Kidney (tissue), 14 donors: ENCODE results near the gene THAP4. TPM values are rescaled to one million over a fixed set of nuclear protein-coding genes. Genes with fewer than 3 reads are reported as not detected.
A peak's percentile ranks its signal among the peaks of the same experiment; 100 is the strongest.

Experiments used
- DNase-seq, 5 donors: peaks; one replicate each; pipeline ENCODE4 v3.0.0-alpha.2; 2013 to 2020
- FAIRE-seq: peaks from 2 replicates; lab custom pipeline; 2012; peaks lifted over from hg19 to GRCh38; lab: Jason Lieb, UNC
- H3K27ac ChIP-seq, 2 donors: one replicate each; pipeline ENCODE4 v1.7.0; 2013; ENCODE audit warnings: low read depth in 2 of 2, low read length in 2 of 2, inconsistent platforms in 1 of 2
- H3K27me3 ChIP-seq: one replicate; pipeline ENCODE4 v1.7.1; 2013; ENCODE audit warnings: low read length, inconsistent platforms; ENCODE audit not compliant: control insufficient read depth, insufficient read depth
- H3K36me3 ChIP-seq, 3 donors: one replicate each; pipeline versions ENCODE4 v1.7.0 to v1.7.1; 2013; ENCODE audit warnings: low read length in 3 of 3, control low read depth in 1 of 3, inconsistent platforms in 1 of 3; ENCODE audit not compliant: insufficient read depth in 3 of 3, control insufficient read depth in 2 of 3
- H3K4me1 ChIP-seq, 3 donors: one replicate each; pipeline versions ENCODE4 v1.7.0 to v1.7.1; 2013; ENCODE audit warnings: low read length in 3 of 3, inconsistent platforms in 1 of 3, low read depth in 1 of 3; ENCODE audit not compliant: control insufficient read depth in 2 of 3, insufficient read depth in 2 of 3
- H3K4me3 ChIP-seq, 3 donors: one replicate each; pipeline versions ENCODE4 v1.7.0 to v1.8.1; 2013; ENCODE audit warnings: low read length in 3 of 3, control low read depth in 1 of 3, inconsistent platforms in 1 of 3
- H3K9ac ChIP-seq, 3 donors: one replicate each; pipeline versions ENCODE4 v1.7.0 to v1.7.1; 2013; ENCODE audit warnings: low read length in 3 of 3, control low read depth in 1 of 3, inconsistent platforms in 1 of 3
- H3K9me3 ChIP-seq, 3 donors: one replicate each; pipeline versions ENCODE4 v1.7.0 to v1.7.1; 2013; ENCODE audit warnings: low read length in 3 of 3, control low read depth in 1 of 3, inconsistent platforms in 1 of 3; ENCODE audit not compliant: control insufficient read depth in 2 of 3, insufficient read depth in 1 of 3
- intact Hi-C: fragments of 100-400 bp; cut with DNase I; formaldehyde crosslinking; loops from one replicate; pipeline ENCODE4 v1.11.1; 2022
- polyA plus RNA-seq: library from polyadenylated mRNA; stranded (reverse); fragments of 350-450 nt; fragmentation: Illumina TruSeq; extraction: RNeasy Lipid Tissue Mini Kit (QIAGEN cat#74804); gene quantifications from one replicate; pipeline ENCODE4 v1.2.3, GENCODE V29; 2014; ENCODE audit warnings: low read depth, low replicate concordance; ENCODE audit not compliant: insufficient read depth
- total RNA-seq: library from RNA; stranded (reverse); fragmentation: NEBNext Ultra II Directional; extraction: Animal tissue kit (Norgen Biotek cat#: 25700); gene quantifications from one replicate; pipeline ENCODE4 v1.2.1, GENCODE V29; 2021
- TF ChIP-seq, protein P1 (sequence below): IDR thresholded peaks from 3 replicates; pipeline ENCODE4 v1.5.1; 2012; ENCODE audit warnings: mild to moderate bottlenecking, moderate library complexity, borderline replicate concordance; ENCODE audit not compliant: insufficient read depth; ENCODE audit errors: extremely low read depth
- donor health status: control.
- donor health status: control.
- donor health status: control.
- donor health status: control.
- donor health status: control.
- donor health status: DM: yes; HTN: yes; CAD: no.
- donor health status: Normal renal cell carcinoma (clear cell type).

The THAP4 gene
- total and polyA plus RNA-seq, 2 donors from 2014 or later: 68.0 to 184 TPM

DNA sequence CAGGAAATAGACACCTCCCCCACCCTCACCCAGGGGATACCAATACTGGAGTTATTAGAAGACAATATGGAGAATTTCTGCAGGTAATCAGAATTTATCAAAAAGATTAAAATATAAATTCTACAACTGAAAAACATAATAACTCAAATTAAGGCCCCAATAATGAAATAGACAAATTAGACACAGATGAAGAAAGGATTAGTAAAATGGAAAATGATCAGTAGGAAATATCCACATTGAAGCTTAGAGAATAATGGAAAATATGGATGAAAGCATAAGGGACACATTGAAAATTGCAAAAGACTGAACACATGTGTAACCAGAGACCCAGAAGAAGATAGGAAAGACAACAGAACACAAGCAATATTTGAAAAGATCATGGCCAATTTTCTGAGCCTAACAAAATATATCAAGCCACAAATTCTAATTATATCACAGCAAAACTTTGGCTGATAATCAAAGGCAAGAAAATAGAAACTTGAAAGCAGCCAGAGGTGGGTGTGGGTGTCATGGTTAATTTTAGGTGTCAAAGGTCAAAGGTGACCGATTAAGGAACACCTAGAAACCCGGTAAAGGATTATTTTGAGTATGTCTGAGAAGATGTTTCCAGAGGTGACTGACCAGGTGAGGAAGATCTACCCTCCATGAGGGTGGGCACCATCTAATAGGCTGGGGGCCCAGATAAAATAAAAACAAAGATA lies 50.2 kb downstream of the THAP4 start:
- DNase-seq (no peak), FAIRE-seq (no peak)
- Histone ChIP-seq H3K9ac (no peak overlapping the region), H3K27ac (no peak overlapping the region), H3K4me3 (no peak overlapping the region), H3K36me3 (peaks cover 5 to 28% (median 17%) of the 10 kb centered on the region in 3 donors), H3K4me1 (no peaks in the 10 kb centered on the region), H3K9me3 (peaks cover 0 to 11% (median 9%) of the 10 kb centered on the region in 3 donors), H3K27me3 (no peaks in the 10 kb centered on the region)
- intact Hi-C loops: no loop called here
- TF ChIP-seq, protein P1, sequence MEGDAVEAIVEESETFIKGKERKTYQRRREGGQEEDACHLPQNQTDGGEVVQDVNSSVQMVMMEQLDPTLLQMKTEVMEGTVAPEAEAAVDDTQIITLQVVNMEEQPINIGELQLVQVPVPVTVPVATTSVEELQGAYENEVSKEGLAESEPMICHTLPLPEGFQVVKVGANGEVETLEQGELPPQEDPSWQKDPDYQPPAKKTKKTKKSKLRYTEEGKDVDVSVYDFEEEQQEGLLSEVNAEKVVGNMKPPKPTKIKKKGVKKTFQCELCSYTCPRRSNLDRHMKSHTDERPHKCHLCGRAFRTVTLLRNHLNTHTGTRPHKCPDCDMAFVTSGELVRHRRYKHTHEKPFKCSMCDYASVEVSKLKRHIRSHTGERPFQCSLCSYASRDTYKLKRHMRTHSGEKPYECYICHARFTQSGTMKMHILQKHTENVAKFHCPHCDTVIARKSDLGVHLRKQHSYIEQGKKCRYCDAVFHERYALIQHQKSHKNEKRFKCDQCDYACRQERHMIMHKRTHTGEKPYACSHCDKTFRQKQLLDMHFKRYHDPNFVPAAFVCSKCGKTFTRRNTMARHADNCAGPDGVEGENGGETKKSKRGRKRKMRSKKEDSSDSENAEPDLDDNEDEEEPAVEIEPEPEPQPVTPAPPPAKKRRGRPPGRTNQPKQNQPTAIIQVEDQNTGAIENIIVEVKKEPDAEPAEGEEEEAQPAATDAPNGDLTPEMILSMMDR: no peak

DNA sequence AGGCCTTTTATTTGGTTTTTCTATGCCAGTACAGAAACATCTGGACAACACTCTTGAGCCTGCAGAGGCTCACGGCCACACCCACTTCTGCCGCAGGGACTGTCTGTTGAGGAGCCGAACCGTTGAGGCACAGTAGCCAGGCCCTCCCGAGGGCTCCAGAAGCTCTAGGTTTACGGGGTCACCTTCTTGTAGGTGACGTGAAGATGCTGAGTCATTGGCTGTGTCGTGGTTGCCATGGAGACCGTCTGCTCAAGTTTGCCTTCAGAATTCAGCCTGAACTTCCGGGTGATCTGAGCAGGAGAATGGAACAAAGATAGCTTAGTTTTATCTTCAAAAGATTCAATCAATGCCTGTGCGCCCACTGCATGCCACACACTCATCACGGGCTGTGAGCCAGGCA lies 52.5 kb downstream of the THAP4 start:
- intact Hi-C loops: no loop called here
- Histone ChIP-seq H3K9ac (no peak overlapping the region), H3K9me3 (peaks cover 0 to 11% (median 9%) of the 10 kb centered on the region in 3 donors), H3K4me3 (no peak overlapping the region), H3K36me3 (peaks cover 5 to 28% (median 15%) of the 10 kb centered on the region in 3 donors), H3K27ac (no peak overlapping the region), H3K4me1 (no peaks in the 10 kb centered on the region), H3K27me3 (no peaks in the 10 kb centered on the region)
- FAIRE-seq: no peak
- TF ChIP-seq, protein P1: no peak
- DNase-seq: peak in 1 of 5 donors; percentile 29

DNA sequence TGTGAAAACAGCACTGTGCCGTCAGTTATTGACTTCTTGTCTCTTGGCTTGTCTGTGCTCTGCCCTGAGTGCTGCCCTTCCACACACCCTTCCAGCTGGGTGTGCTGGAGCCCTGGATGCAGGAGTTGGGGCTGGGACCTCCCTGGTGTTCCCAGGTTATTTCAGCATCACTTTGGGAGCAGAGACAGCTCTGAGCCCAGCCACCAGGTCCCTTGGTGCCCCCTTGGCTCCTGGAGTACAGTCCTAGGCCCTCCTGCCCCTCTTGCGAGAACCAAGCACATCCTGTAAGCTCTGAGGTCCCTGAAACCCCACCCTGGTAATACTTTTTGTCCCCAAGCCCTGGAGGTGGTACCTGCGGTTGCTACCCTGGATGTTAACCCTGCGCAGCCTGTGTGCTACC lies 54.2 kb downstream of the THAP4 start:
- H3K9me3 ChIP-seq: peaks cover 0 to 11% (median 9%) of the 10 kb centered on the region in 3 donors
- H3K4me1 ChIP-seq: no peaks in the 10 kb centered on the region
- H3K36me3 ChIP-seq: peaks cover 5 to 28% (median 15%) of the 10 kb centered on the region in 3 donors
- FAIRE-seq (no peak), DNase-seq (peak in 1 of 5 donors; percentile 29)
- intact Hi-C loops: no loop called here
- H3K27ac ChIP-seq: no peak overlapping the region
- TF ChIP-seq, protein P1: no peak
- no peak overlapping the region for H3K9ac ChIP-seq
- H3K4me3 ChIP-seq: no peak overlapping the region
- no peaks in the 10 kb centered on the region for H3K27me3 ChIP-seq
